Measurements from ENCODE around the gene PGM2. TPM values are rescaled to one million over a fixed set of nuclear protein-coding genes. Genes with fewer than 3 reads are reported as not detected.

The PGM2 gene
- total RNA-seq, 1 donor from 2014 or later, result 27.8 TPM

DNA sequence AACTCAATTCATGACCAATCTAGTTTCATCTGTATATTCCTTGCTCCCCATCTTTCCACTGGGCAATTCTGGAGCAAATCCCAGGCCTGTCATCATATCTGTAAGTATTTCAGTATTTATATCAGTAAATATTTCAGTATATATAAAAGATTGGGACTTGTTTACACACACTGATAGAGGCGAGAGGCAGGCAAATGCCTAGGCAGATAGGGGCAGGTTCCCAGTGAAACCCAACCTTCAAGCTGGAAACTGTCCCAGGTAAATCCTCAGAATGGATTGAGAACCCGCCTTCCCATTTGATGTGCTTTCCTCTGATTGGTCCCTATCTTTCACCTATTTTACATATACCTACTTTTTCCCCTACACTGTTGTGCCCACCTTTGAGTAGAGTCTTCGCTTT, 40.6 kb downstream of the PGM2 start:
- H3K27me3 ChIP-seq (ENCODE audit: control insufficient read depth, insufficient read depth, low read length), result no peaks in the 10 kb centered on the region
- no peak overlapping the region for H3K4me3 ChIP-seq (ENCODE audit: low read depth, low read length)
- TF ChIP-seq, protein P1, sequence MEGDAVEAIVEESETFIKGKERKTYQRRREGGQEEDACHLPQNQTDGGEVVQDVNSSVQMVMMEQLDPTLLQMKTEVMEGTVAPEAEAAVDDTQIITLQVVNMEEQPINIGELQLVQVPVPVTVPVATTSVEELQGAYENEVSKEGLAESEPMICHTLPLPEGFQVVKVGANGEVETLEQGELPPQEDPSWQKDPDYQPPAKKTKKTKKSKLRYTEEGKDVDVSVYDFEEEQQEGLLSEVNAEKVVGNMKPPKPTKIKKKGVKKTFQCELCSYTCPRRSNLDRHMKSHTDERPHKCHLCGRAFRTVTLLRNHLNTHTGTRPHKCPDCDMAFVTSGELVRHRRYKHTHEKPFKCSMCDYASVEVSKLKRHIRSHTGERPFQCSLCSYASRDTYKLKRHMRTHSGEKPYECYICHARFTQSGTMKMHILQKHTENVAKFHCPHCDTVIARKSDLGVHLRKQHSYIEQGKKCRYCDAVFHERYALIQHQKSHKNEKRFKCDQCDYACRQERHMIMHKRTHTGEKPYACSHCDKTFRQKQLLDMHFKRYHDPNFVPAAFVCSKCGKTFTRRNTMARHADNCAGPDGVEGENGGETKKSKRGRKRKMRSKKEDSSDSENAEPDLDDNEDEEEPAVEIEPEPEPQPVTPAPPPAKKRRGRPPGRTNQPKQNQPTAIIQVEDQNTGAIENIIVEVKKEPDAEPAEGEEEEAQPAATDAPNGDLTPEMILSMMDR (IDR thresholded peaks at IDR 0.05; ENCODE audit: insufficient read depth, low read length, poor library complexity, severe bottlenecking), result no peak
- DNase-seq (ENCODE audit: low read depth), result no peak
- no peaks in the 10 kb centered on the region for H3K36me3 ChIP-seq (ENCODE audit: control insufficient read depth, insufficient read depth, low read length)

DNA sequence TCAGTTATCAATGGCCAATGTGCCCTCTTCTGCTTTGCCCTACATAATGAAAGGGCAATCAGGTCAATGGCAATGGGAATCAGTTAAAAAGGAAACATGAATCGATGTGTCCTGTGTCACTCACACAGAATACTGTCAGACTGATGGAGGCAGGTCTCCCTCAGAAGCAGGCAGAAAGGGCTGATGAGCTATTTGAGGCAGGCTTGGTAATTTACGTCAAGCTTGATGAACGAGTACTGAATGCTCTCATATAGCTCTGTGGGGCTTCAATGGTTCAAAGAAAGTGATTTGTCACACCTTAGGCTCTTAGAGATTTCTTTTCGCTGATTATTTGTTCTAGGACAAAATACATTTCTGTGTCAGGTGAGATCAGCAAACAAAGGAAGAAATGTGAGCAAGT, 41.8 kb downstream of the PGM2 start:
- Histone ChIP-seq H3K4me3 (ENCODE audit: low read depth, low read length) (no peak overlapping the region), H3K36me3 (ENCODE audit: control insufficient read depth, insufficient read depth, low read length) (no peaks in the 10 kb centered on the region), H3K27me3 (ENCODE audit: control insufficient read depth, insufficient read depth, low read length) (no peaks in the 10 kb centered on the region)
- TF ChIP-seq, protein P1 (IDR thresholded peaks at IDR 0.05; ENCODE audit: insufficient read depth, low read length, poor library complexity, severe bottlenecking), result no peak
- no peak for DNase-seq (ENCODE audit: low read depth)

DNA sequence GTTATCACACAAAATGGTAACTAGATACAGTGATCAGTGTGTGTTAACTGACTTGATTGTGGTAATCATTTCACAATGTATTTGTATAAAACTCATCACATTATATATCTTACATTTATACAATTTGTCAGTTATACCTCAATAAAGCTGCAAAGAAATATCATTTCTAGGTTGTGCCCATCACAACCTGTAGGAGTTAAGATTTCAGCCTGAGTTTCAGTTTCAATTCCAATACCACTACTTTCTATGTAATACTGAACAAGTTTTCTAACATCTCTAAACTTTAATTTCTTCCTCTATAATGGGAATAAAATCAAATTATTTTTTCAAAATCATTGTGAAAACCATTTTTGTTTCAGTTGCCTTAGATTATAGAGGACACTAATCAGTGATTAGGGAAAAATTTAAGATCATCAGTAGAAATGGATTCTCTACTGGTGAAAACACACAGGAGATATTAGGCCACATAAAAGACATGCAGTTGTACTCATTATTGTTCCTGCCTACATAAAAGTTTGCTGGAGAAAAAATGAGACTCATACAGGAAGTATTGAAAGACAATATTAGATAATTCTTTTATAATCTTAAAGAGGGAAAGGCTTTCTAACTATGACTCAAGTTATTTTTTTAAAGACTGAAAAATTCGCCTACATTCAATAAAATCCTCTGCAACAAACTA, 46.0 kb downstream of the PGM2 start:
- no peaks in the 10 kb centered on the region for H3K27me3 ChIP-seq (ENCODE audit: control insufficient read depth, insufficient read depth, low read length)
- TF ChIP-seq, protein P1 (IDR thresholded peaks at IDR 0.05; ENCODE audit: insufficient read depth, low read length, poor library complexity, severe bottlenecking), result no peak

DNA sequence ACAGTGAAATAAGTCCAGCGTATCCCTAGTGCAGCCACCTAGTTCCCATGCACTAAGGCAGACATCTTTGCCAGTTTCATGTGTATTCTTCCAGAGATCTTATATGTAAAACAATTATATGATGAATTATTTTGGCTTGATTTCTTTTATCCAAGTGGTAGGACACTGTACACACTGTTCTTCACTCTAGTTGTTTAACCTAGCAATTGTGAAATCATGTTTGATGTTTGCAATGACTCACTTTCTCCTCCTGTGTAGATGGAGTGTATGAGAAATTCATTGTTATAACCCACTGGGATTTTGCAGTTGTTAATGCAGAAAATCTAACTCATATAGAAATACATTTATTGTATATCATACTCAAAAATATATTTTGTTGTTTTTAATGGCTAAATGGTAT, 46.9 kb downstream of the PGM2 start:
- no peaks in the 10 kb centered on the region for H3K27me3 ChIP-seq (ENCODE audit: control insufficient read depth, insufficient read depth, low read length)
- no peaks in the 10 kb centered on the region for H3K36me3 ChIP-seq (ENCODE audit: control insufficient read depth, insufficient read depth, low read length)
- peak; percentile 16 for DNase-seq (ENCODE audit: low read depth)
- H3K4me3 ChIP-seq (ENCODE audit: low read depth, low read length), result no peak overlapping the region
- TF ChIP-seq, protein P1 (IDR thresholded peaks at IDR 0.05; ENCODE audit: insufficient read depth, low read length, poor library complexity, severe bottlenecking), result no peak

More for the DNA sequence above, 46.0 kb downstream of the PGM2 start:
- Histone ChIP-seq H3K36me3 (ENCODE audit: control insufficient read depth, insufficient read depth, low read length) (no peaks in the 10 kb centered on the region), H3K4me3 (ENCODE audit: low read depth, low read length) (no peak overlapping the region)
- DNase-seq (ENCODE audit: low read depth), result no peak

DNA sequence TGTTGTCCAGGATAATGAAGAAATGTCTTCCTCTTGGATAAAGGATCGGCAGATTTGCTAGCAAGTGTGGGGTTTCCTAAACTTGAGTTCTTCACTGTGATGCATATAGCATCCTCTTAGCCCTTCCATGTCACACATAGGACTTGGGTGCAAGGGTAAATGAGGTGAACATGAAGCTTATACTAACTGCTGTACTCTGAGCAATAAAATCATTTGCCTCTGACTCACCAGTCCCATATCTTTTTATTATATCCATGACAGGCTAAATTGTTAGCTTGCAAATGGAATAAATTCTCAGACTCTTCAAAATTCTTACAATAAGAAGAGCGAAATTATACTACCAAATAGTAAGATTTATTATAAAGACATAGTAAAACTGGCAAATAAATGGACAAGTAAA, 49.7 kb downstream of the PGM2 start:
- no peaks in the 10 kb centered on the region for H3K27me3 ChIP-seq (ENCODE audit: control insufficient read depth, insufficient read depth, low read length)
- TF ChIP-seq, protein P1 (IDR thresholded peaks at IDR 0.05; ENCODE audit: insufficient read depth, low read length, poor library complexity, severe bottlenecking), result no peak
- no peak for DNase-seq (ENCODE audit: low read depth)
- no peak overlapping the region for H3K4me3 ChIP-seq (ENCODE audit: low read depth, low read length)
- H3K36me3 ChIP-seq (ENCODE audit: control insufficient read depth, insufficient read depth, low read length), result no peaks in the 10 kb centered on the region

DNA sequence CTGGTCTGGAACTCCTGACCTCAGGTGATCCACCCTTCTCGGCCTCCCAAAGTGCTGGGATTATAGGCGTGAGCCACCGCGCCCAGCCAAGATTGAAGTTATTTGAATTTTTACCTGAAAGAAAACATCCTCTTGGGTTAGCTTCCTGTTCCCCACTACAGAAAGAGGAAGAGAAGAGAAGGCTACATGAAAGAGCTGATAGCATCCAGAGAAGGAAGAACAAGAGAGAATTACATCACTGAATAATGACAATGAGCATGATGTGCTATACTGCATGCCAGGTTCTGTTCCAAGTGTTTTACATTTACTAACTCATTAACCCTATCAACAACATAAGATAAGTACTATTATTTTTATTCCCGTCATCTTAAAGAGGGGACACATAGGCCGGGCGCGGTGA, 52.9 kb downstream of the PGM2 start:
- Histone ChIP-seq H3K36me3 (ENCODE audit: control insufficient read depth, insufficient read depth, low read length) (no peaks in the 10 kb centered on the region), H3K27me3 (ENCODE audit: control insufficient read depth, insufficient read depth, low read length) (no peaks in the 10 kb centered on the region), H3K4me3 (ENCODE audit: low read depth, low read length) (no peak overlapping the region)
- TF ChIP-seq, protein P1 (IDR thresholded peaks at IDR 0.05; ENCODE audit: insufficient read depth, low read length, poor library complexity, severe bottlenecking), result no peak
- no peak for DNase-seq (ENCODE audit: low read depth)
